DOHH2 (cell line): ENCODE data around the gene BTBD7.

Experiments used
- CTCF ChIP-seq: fragments of 200-600 bp; sonication (generic); IDR thresholded peaks from one replicate; pipeline ENCODE4 v1.5.1; 2014; ENCODE audit warnings: antibody characterized with exemption, mild to moderate bottlenecking, low read depth, low read length; ENCODE audit not compliant: poor library complexity, severe bottlenecking
- EZH2phosphoT487 ChIP-seq: fragments of 200-600 bp; sonication (generic); IDR thresholded peaks from 2 replicates; pipeline ENCODE4 v1.6.1; 2017; ENCODE audit warnings: borderline replicate concordance, mild to moderate bottlenecking, antibody characterized with exemption, low read length, moderate library complexity, mixed read lengths

- TF ChIP-seq CTCF (no peak), EZH2phosphoT487 (no peak)
These were observed 29.9 kb downstream of the BTBD7 start for GRCh38 chr14:93302688-93303581.
